Measurements from ENCODE around the gene ASCC3. TPM values are rescaled to one million over a fixed set of nuclear protein-coding genes. Genes with fewer than 3 reads are reported as not detected.

The ASCC3 gene
- total RNA-seq, 1 experiment from 2014 or later: 45.6 TPM

DNA sequence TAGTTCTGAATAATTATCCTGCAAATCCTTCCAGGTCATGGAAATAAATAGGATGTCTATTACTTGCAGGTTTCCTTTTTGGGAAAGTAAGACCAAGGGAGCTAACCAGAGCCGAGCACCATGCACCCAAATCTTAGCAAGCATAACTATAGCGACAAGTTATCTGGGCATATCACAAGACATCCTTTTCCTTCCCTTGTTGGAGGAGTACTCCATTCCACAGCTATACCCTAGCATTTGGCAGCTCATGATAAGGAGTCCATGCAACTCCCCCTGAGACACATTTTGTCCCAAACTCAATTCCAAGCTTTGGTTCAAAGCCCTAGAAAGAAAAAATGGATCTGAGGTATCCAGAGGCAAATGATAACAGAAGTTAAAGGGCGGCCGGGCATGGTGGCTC, 16.5 kb upstream of the ASCC3 start:
- Mint-ChIP-seq H3K27me3 (ENCODE audit: unreplicated experiment) (no peaks in the 10 kb centered on the region), H3K9me3 (ENCODE audit: low read depth, unreplicated experiment) (peaks cover 5% of the 10 kb centered on the region)
- CTCF ChIA-PET: no interaction called here

DNA sequence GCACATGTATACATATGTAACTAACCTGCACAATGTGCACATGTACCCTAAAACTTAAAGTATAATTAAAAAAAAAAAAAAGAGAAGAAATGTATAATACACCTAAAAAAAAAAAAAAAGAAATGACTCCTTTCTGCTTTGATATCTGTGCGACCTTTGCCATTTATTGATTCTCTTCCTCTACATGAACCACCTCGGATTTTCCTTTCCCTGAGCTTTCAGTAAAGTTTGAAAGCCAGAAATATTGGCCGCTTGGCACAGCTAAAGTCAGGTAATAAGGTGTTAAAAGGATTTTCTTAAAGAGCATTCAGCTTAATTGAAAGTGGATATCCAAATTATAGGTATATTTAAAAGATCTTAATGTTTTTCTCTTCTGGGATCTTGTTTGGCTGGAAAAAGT, 12.6 kb upstream of the ASCC3 start:
- intact Hi-C loops (cut with micrococcal nuclease; ENCODE audit: unreplicated experiment): no loop called here
- DNase-seq: no peak
- Mint-ChIP-seq H3K4me1 (ENCODE audit: low read depth, unreplicated experiment) (no peaks in the 10 kb centered on the region), H3K9me3 (ENCODE audit: low read depth, unreplicated experiment) (peaks cover under 1% of the 10 kb centered on the region), H3K27ac (ENCODE audit: unreplicated experiment) (no peak overlapping the region), H3K36me3 (ENCODE audit: insufficient read depth, unreplicated experiment) (no peaks in the 10 kb centered on the region), H3K4me3 (ENCODE audit: low read depth, unreplicated experiment) (no peak overlapping the region), H3K27me3 (ENCODE audit: unreplicated experiment) (no peaks in the 10 kb centered on the region)
- TF ChIP-seq CTCF (IDR thresholded peaks at IDR 0.05; ENCODE audit: unreplicated experiment): no peak
- CTCF ChIA-PET: no interaction called here
- no TSS peak for BruUV-seq (replicated peaks)

More for the DNA sequence above, 16.5 kb upstream of the ASCC3 start:
- TF ChIP-seq CTCF (IDR thresholded peaks at IDR 0.05; ENCODE audit: unreplicated experiment): no peak
- Mint-ChIP-seq H3K4me1 (ENCODE audit: low read depth, unreplicated experiment) (peaks cover 9% of the 10 kb centered on the region), H3K27ac (ENCODE audit: unreplicated experiment) (no peak overlapping the region), H3K36me3 (ENCODE audit: insufficient read depth, unreplicated experiment) (no peaks in the 10 kb centered on the region), H3K4me3 (ENCODE audit: low read depth, unreplicated experiment) (no peak overlapping the region)
- DNase-seq: no peak
- BruUV-seq (replicated peaks): no TSS peak
- intact Hi-C loops (cut with micrococcal nuclease; ENCODE audit: unreplicated experiment): no loop called here

DNA sequence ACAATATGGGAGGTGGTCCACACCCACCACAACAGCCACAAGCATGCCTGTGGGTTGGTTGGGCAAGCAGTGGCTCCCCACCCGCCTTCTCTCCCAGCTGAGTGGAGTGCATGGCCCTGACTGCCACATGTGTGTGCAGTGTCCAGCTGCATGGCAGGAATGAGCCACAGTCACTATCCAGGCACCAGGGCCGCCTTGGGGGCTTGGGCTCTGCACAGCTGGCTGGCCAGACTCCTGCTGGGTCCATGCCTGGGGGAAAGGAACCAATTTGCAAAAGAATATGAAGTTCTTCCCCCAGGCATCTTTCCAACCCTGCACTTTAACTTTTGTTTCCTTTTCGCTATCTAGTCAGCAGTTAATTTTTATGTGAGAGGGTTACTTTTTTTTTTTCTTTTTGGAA, 11.6 kb upstream of the ASCC3 start:
- Mint-ChIP-seq H3K9me3 (ENCODE audit: low read depth, unreplicated experiment) (no peaks in the 10 kb centered on the region), H3K36me3 (ENCODE audit: insufficient read depth, unreplicated experiment) (no peaks in the 10 kb centered on the region), H3K4me3 (ENCODE audit: low read depth, unreplicated experiment) (no peak overlapping the region), H3K4me1 (ENCODE audit: low read depth, unreplicated experiment) (no peaks in the 10 kb centered on the region), H3K27me3 (ENCODE audit: unreplicated experiment) (no peaks in the 10 kb centered on the region), H3K27ac (ENCODE audit: unreplicated experiment) (no peak overlapping the region)
- no TSS peak for BruUV-seq (replicated peaks)
- no peak for TF ChIP-seq CTCF (IDR thresholded peaks at IDR 0.05; ENCODE audit: unreplicated experiment)
- intact Hi-C loops (cut with micrococcal nuclease; ENCODE audit: unreplicated experiment): no loop called here
- CTCF ChIA-PET: interaction anchor here (0.8 kb wide), 1 partner anchor 953 kb away, joined by 7 read pairs; no protein-coding TSS in a partner anchor
- no peak for DNase-seq

DNA sequence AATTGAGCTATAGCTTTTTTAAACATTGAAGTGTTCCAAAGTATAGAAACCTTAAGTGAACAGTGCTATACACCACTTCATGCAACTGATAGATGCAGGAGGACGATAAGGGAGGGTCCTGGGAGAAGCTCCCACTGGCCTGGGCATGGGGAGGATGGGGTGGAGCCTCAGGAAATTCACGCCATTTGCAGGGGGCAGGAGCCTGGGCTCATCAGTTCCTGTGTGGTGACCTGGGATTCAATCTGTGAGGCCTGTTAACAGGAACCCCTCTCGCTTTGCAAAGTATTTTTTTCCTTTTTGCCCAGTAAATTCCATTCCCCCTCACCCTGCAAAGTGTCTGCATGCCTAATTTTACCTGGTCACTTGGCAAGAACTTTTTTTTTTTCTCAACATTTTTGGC, 11.0 kb upstream of the ASCC3 start:
- intact Hi-C loops (cut with micrococcal nuclease; ENCODE audit: unreplicated experiment): no loop called here
- TF ChIP-seq CTCF (IDR thresholded peaks at IDR 0.05; ENCODE audit: unreplicated experiment): no peak
- H3K9me3 Mint-ChIP-seq (ENCODE audit: low read depth, unreplicated experiment): no peaks in the 10 kb centered on the region
- DNase-seq: no peak
- CTCF ChIA-PET: interaction anchor here (0.8 kb wide), 1 partner anchor 953 kb away, joined by 7 read pairs; no protein-coding TSS in a partner anchor
- no peaks in the 10 kb centered on the region for H3K4me1 Mint-ChIP-seq (ENCODE audit: low read depth, unreplicated experiment)
- no peak overlapping the region for H3K27ac Mint-ChIP-seq (ENCODE audit: unreplicated experiment)
- H3K4me3 Mint-ChIP-seq (ENCODE audit: low read depth, unreplicated experiment): no peak overlapping the region
- H3K36me3 Mint-ChIP-seq (ENCODE audit: insufficient read depth, unreplicated experiment): no peaks in the 10 kb centered on the region
- no peaks in the 10 kb centered on the region for H3K27me3 Mint-ChIP-seq (ENCODE audit: unreplicated experiment)
- BruUV-seq (replicated peaks): no TSS peak
